ENCODE results near the gene GJC2. TPM values are rescaled to one million over a fixed set of nuclear protein-coding genes. Genes with fewer than 3 reads are reported as not detected.
A peak's percentile ranks its signal among the peaks of the same experiment; 100 is the strongest.

GJC2 gene
- total RNA-seq, 2 donors from 2014 or later, result 0.95 to 3.6 TPM

DNA sequence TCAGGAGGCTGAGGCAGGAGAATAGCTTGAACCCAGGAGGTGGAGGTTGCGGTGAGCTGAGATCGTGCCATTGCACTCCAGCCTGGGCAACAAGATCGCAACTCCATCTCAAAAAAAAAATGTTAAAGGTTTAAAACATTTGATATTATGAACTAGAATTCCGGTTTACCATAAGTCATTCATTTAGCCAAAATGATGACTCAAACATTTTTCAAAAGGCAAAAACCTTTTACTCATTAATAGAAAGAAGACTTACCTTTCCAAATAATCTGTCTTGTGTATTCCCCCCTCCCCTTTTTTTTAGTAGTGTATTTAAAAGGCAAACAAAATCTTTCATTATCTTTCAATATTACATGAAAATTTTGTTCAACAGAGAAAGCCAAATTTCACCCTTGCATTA is 32.4 kb upstream of the GJC2 start:
- Histone ChIP-seq H3K36me3 (no peaks in the 10 kb centered on the region), H3K27ac (no peak overlapping the region), H3K4me1 (ENCODE audit: control insufficient read depth in 1 of 2, low read depth in 2 of 2) (peaks cover 3 to 11% of the 10 kb centered on the region in 2 donors), H3K4me3 (no peak overlapping the region), H3K9me3 (no peaks in the 10 kb centered on the region), H3K27me3 (replicated peaks; ENCODE audit: insufficient read depth) (no peaks in the 10 kb centered on the region)
- ATAC-seq (ENCODE audit: insufficient number of reproducible peaks, low FRiP score, low read depth), result no peak
- TF ChIP-seq, protein P1, sequence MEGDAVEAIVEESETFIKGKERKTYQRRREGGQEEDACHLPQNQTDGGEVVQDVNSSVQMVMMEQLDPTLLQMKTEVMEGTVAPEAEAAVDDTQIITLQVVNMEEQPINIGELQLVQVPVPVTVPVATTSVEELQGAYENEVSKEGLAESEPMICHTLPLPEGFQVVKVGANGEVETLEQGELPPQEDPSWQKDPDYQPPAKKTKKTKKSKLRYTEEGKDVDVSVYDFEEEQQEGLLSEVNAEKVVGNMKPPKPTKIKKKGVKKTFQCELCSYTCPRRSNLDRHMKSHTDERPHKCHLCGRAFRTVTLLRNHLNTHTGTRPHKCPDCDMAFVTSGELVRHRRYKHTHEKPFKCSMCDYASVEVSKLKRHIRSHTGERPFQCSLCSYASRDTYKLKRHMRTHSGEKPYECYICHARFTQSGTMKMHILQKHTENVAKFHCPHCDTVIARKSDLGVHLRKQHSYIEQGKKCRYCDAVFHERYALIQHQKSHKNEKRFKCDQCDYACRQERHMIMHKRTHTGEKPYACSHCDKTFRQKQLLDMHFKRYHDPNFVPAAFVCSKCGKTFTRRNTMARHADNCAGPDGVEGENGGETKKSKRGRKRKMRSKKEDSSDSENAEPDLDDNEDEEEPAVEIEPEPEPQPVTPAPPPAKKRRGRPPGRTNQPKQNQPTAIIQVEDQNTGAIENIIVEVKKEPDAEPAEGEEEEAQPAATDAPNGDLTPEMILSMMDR (IDR thresholded peaks at IDR 0.05), result no peak
- no peak for DNase-seq (ENCODE audit: low spot score)

DNA sequence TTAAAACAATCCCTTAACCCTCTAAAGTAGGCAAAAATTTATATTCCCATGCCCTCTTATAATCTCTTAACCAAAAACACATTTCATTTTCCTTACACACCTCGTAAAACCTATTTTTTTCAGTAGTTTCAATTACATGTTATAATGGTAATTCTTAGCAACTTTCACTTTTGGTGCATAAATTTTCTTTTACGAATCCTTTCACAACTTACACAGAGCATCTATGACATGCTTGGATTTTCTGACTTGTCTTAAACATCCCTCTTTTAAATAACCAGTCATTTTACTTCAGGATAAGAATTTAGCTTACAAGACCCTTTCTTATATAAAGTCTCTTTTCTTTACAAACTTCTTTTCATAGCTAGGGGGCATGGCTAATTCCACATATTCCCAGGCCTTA is 31.7 kb upstream of the GJC2 start:
- TF ChIP-seq, protein P1 (IDR thresholded peaks at IDR 0.05), result no peak
- DNase-seq (ENCODE audit: low spot score) (no peak), ATAC-seq (ENCODE audit: insufficient number of reproducible peaks, low FRiP score, low read depth) (no peak)
- Histone ChIP-seq H3K27ac (no peak overlapping the region), H3K9me3 (no peaks in the 10 kb centered on the region), H3K36me3 (no peaks in the 10 kb centered on the region), H3K27me3 (replicated peaks; ENCODE audit: insufficient read depth) (no peaks in the 10 kb centered on the region), H3K4me1 (ENCODE audit: control insufficient read depth in 1 of 2, low read depth in 2 of 2) (peaks cover 3 to 11% of the 10 kb centered on the region in 2 donors), H3K4me3 (no peak overlapping the region)

DNA sequence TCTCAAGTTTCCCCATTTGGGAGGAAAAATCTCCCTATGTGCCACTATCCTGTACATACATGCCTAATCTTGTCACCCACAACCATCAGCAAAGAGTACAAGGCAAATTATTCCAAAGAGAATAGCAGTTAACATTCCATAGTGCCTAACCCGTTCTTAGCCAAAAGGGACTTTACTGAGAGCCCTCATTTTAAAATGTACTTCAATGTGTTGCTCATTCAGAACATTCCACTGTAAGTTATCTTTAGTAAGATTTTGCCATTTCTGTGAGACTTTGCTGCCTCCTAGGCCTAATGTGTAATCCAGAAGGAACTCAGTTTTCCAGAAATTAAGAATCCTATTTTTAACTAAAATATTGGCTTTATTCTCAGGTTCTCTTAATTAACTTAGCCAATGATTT is 29.4 kb upstream of the GJC2 start:
- peaks cover 3 to 11% of the 10 kb centered on the region in 2 donors for H3K4me1 ChIP-seq (ENCODE audit: control insufficient read depth in 1 of 2, low read depth in 2 of 2)
- TF ChIP-seq, protein P1 (IDR thresholded peaks at IDR 0.05), result no peak

DNA sequence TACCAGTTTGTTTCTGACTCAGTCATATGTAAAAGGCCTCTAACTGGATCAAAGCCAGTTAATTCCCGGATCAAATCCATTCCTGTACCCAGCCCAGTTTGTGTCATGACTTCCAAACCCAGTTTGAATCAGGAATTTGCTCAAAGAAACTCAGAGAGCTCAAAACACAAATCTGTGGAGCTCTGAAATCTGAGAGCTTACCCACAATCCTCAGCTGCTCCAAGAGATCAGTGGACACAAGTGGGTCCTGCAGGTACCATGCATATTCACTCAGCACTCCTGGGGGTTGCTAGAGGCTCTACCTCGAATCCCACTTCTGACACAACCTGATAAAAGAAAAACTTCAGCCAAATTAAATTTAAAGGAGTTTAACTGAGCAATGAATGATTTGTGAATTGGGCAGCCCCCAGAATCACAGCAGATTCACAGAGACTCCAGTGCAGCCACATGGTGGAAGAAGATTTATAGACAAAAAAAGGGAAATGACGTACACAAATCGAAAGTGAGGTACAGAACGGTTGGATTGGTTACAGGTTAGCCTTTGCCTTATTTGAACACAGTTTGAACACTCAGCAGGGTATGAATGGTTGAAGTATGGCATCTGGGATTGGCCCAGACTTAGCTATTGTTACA is 28.8 kb upstream of the GJC2 start:
- Histone ChIP-seq H3K27ac (peak overlapping the region in 1 of 2 donors; percentile 46), H3K36me3 (no peaks in the 10 kb centered on the region), H3K4me3 (no peak overlapping the region), H3K9me3 (no peaks in the 10 kb centered on the region), H3K4me1 (ENCODE audit: control insufficient read depth in 1 of 2, low read depth in 2 of 2) (peaks cover 3 to 11% of the 10 kb centered on the region in 2 donors), H3K27me3 (replicated peaks; ENCODE audit: insufficient read depth) (no peaks in the 10 kb centered on the region)
- no peak for DNase-seq (ENCODE audit: low spot score)
- TF ChIP-seq, protein P1 (IDR thresholded peaks at IDR 0.05), result no peak
- ATAC-seq (ENCODE audit: insufficient number of reproducible peaks, low FRiP score, low read depth), result no peak

More for the DNA sequence above, 29.4 kb upstream of the GJC2 start:
- no peak overlapping the region for H3K4me3 ChIP-seq
- H3K27me3 ChIP-seq (replicated peaks; ENCODE audit: insufficient read depth), result no peaks in the 10 kb centered on the region
- DNase-seq (ENCODE audit: low spot score) (no peak), ATAC-seq (ENCODE audit: insufficient number of reproducible peaks, low FRiP score, low read depth) (no peak)
- H3K36me3 ChIP-seq, result no peaks in the 10 kb centered on the region
- H3K9me3 ChIP-seq, result no peaks in the 10 kb centered on the region
- H3K27ac ChIP-seq, result peak overlapping the region; percentile 2 to 46

DNA sequence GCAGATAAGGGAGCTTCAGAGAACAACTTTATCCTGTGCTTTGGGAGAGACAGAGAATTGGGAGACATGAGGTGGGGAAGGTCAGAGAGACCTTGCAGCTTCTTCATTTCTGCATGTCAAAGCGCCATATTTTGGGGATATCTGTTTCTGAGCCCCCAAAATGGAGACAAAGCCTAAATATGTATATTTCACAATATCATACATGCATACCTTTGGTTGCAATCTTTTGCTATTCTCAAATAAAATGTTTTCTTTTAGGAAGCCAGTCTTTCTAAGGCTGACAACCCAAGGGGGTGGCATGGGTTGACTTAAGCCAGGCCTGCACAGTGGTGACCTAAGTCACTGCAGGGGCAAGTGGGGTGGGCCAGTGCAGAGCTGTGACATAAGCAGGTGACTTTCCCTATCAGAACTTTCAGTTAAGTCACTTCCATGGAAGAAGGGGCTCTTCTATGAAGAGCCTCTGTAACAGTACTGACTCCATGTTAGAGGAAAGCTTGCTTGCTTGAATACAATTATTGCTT is 26.7 kb upstream of the GJC2 start:
- Histone ChIP-seq H3K27me3 (replicated peaks; ENCODE audit: insufficient read depth) (no peaks in the 10 kb centered on the region), H3K9me3 (no peaks in the 10 kb centered on the region), H3K4me3 (no peak overlapping the region), H3K36me3 (no peaks in the 10 kb centered on the region), H3K27ac (no peak overlapping the region), H3K4me1 (ENCODE audit: control insufficient read depth in 1 of 2, low read depth in 2 of 2) (peaks cover 3 to 11% of the 10 kb centered on the region in 2 donors)
- DNase-seq (ENCODE audit: low spot score) (no peak), ATAC-seq (ENCODE audit: insufficient number of reproducible peaks, low FRiP score, low read depth) (no peak)
- TF ChIP-seq, protein P1 (IDR thresholded peaks at IDR 0.05), result no peak

Data from thoracic aorta (tissue), 2 donors.